Measurements from ENCODE around the gene C10orf67.
"Not testable (repeated sequence)": the region's sequence is repeated elsewhere in the genome, so short reads cannot be mapped to it uniquely, and the experiment has no call there.

C10orf67 gene

GRCh38 chr10:23371073-23371472 lies 26.5 kb upstream of the C10orf67 start:
- DNase-seq, result no peak
- no peaks in the 10 kb centered on the region for H3K4me1 ChIP-seq
- no peak overlapping the region for H3K4me3 ChIP-seq (ENCODE audit: low read depth, low read length)
- H3K27me3 ChIP-seq, result no peaks in the 10 kb centered on the region
- no peak for TF ChIP-seq CTCF (IDR thresholded peaks at IDR 0.05; ENCODE audit: low read depth, low read length)
- no peaks in the 10 kb centered on the region for H3K36me3 ChIP-seq
- no peaks in the 10 kb centered on the region for H3K9me3 ChIP-seq

- no peak overlapping the region for H3K4me3 ChIP-seq (ENCODE audit: low read depth, low read length)
- H3K4me1 ChIP-seq, result no peaks in the 10 kb centered on the region
- TF ChIP-seq CTCF (IDR thresholded peaks at IDR 0.05; ENCODE audit: low read depth, low read length), result no peak
- H3K27me3 ChIP-seq, result no peaks in the 10 kb centered on the region
- no peaks in the 10 kb centered on the region for H3K36me3 ChIP-seq
- no peaks in the 10 kb centered on the region for H3K9me3 ChIP-seq
- no peak for DNase-seq
Measured at GRCh38 chr10:23370106-23370505, 25.5 kb upstream of the C10orf67 start.

GRCh38 chr10:23368816-23369640 lies 24.4 kb upstream of the C10orf67 start:
- DNase-seq, result no peak
- no peaks in the 10 kb centered on the region for H3K36me3 ChIP-seq
- no peak overlapping the region for H3K4me3 ChIP-seq (ENCODE audit: low read depth, low read length)
- no peaks in the 10 kb centered on the region for H3K27me3 ChIP-seq
- no peaks in the 10 kb centered on the region for H3K4me1 ChIP-seq
- TF ChIP-seq CTCF (IDR thresholded peaks at IDR 0.05; ENCODE audit: low read depth, low read length), result no peak
- no peaks in the 10 kb centered on the region for H3K9me3 ChIP-seq

- H3K27me3 ChIP-seq, result no peaks in the 10 kb centered on the region
- no peak for TF ChIP-seq CTCF (IDR thresholded peaks at IDR 0.05; ENCODE audit: low read depth, low read length)
- H3K9me3 ChIP-seq, result no peaks in the 10 kb centered on the region
- no peak for DNase-seq
- H3K4me1 ChIP-seq, result no peaks in the 10 kb centered on the region
- no peaks in the 10 kb centered on the region for H3K36me3 ChIP-seq
- H3K4me3 ChIP-seq (ENCODE audit: low read depth, low read length), result no peak overlapping the region
Measured at GRCh38 chr10:23367896-23368595, 23.4 kb upstream of the C10orf67 start.

GRCh38 chr10:23365417-23366030 lies 20.9 kb upstream of the C10orf67 start:
- H3K9me3 ChIP-seq; H3K27me3 ChIP-seq; DNase-seq; H3K4me3 ChIP-seq (ENCODE audit: low read depth, low read length); H3K4me1 ChIP-seq; H3K36me3 ChIP-seq: not testable (repeated sequence)

GRCh38 chr10:23364378-23364777 lies 19.8 kb upstream of the C10orf67 start:
- no peak for DNase-seq
- no peaks in the 10 kb centered on the region for H3K4me1 ChIP-seq

More at GRCh38 chr10:23364378-23364777, 19.8 kb upstream of the C10orf67 start:
- Histone ChIP-seq H3K36me3 (no peaks in the 10 kb centered on the region), H3K9me3 (no peaks in the 10 kb centered on the region), H3K27me3 (no peaks in the 10 kb centered on the region), H3K4me3 (ENCODE audit: low read depth, low read length) (no peak overlapping the region)
- TF ChIP-seq CTCF (IDR thresholded peaks at IDR 0.05; ENCODE audit: low read depth, low read length), result no peak

All from BE2C (cell line).